Stomach (tissue), 4 donors: ENCODE results near the gene UBE2D1.

Source experiments
- CTCF ChIP-seq, 7 experiments: fragments of 450-650 bp in 4 of 7; fragments of 200-600 bp in 3 of 7; sonication (generic) in 3 of 7; IDR thresholded peaks; one replicate each; pipeline ENCODE4 v1.5.1; 2016 to 2019; ENCODE audit warnings: antibody characterized with exemption in 7 of 7, control low read depth in 2 of 7, mild to moderate bottlenecking in 1 of 7
- EP300 ChIP-seq: sonication (generic); formaldehyde crosslinking; IDR thresholded peaks from one replicate; pipeline ENCODE4 v1.6.1; 2017; ENCODE audit warnings: antibody characterized with exemption
- POLR2A ChIP-seq, 4 donors: fragments of 450-650 bp; IDR thresholded peaks; one replicate each; pipeline ENCODE4 v1.6.1; 2016; ENCODE audit warnings: antibody characterized with exemption in 4 of 4, control low read depth in 2 of 4, mild to moderate bottlenecking in 1 of 4, moderate library complexity in 1 of 4

DNA sequence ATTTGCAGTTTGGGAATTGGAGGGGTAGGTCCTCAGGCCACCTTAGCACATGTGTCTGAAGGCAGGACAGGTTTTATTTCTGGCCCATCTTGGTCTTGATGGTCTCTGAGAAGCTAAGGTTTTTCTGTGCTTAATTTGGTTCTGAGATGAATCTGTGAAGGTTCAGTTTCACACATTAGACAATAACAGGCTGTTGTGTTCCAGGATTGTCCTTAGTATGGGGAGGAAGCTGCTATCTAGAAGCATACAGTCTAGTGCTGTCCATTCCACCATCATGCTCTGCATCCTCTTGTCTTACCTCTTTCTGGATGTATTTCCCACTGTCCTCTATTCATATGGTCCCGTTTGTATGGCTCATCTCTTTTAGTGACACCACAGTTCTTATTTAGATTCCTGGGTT, 7.1 kb downstream of the UBE2D1 start:
- TF ChIP-seq EP300 (no peak), CTCF (IDR thresholded peaks at IDR 0.05) (no peak), POLR2A (IDR thresholded peaks at IDR 0.05) (no peak)
